CD4-positive, alpha-beta T cell treated with Interleukin-15 for 4 hours (primary cell): ENCODE measurements around the gene AVPI1.
"Not testable (repeated sequence)": the region's sequence is repeated elsewhere in the genome, so short reads cannot be mapped to it uniquely, and the experiment has no call there.

Experiments
- DNase-seq: peaks from one replicate; pipeline ENCODE4 v3.0.0-alpha.2; 2020; ENCODE audit warnings: low spot score

AVPI1 gene

GRCh38 chr10:97640174-97640867 is 46.7 kb downstream of the AVPI1 start, which contains the start of gene PI4K2A:
Gene PI4K2A (plus strand): TSS chr10:97640671. CDS start chr10:97640743, 72 bp downstream.
- peak; percentile 99 for DNase-seq

GRCh38 chr10:97639090-97639489 is 48.0 kb downstream of the AVPI1 start:
- DNase-seq, result not testable (repeated sequence)

GRCh38 chr10:97635577-97635976 is 51.5 kb downstream of the AVPI1 start:
- no peak for DNase-seq

- DNase-seq, result peak; percentile 17
Observed at GRCh38 chr10:97633921-97634320, 53.1 kb downstream of the AVPI1 start.

DNA sequence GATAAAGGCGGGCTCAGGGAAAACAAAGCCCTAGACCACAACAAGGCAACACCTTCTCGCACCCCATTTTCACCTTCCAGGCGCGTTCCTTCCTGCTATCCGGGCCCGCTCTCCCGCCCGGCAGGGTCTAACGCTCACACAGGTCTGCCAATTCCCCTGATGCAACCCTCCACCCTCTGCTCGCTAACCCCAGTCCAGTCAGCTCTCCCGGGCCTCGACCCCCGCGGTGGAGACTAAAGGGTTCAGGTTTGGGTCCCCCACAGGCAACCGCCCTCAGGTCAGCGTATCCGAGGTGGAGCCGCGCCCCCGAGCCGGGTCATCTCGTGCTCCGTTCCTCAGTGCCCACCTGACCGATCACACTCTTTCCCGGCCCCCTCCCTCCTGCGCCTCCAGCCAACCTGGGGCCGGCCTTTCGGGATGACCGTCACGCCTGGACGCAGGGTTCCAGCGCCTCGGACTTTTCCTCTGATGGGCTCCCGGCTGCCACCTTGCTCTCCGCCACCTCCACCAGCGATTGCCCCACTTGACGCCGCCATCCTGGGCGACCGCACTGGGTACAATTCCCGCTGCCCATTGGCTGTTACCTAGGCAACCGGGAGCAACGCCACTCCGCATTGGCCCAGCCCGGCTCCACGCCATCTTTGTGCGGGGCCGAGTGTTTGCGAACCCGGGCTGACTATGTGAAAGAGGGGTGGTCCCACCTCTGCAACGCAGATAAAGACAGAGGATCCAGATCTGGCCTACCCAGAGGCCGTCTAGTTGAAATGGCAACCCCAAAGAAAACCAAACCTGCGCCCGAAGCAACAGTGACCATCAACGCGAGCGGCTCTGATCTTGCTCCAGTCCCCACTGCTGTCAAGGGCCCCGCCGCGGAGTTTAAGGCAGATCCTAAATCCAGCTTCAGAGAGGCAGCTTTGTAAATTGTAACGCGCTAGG is 53.8 kb downstream of the AVPI1 start, which contains the start of gene MORN4:
MORN4 (minus strand) TSS at position 552 of the 936 bp plus-strand sequence. CDS start 13,847 bp downstream, outside the sequence.
- peak; percentile 94 for DNase-seq

GRCh38 chr10:97631098-97631497 is 55.9 kb downstream of the AVPI1 start:
- no peak for DNase-seq

DNA sequence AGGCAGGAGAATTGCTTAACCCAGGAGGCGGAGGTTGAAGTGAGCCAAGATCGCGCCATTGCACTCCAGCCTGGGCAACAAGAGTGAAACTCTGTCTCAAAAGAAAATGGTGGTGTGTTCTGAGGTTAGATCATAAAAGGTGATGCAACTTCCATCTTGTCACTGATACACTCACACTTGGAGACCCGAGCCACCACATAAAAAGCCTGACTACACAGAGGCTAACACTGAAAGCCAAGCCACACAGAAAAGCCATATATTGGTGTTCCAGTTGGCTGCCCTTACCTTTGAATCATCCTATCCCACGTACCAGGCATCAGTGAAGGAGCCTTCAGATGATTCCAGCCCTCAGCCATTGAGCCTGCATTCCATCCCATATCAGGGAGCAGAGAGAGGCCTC is 57.8 kb downstream of the AVPI1 start:
- no peak for DNase-seq

DNA sequence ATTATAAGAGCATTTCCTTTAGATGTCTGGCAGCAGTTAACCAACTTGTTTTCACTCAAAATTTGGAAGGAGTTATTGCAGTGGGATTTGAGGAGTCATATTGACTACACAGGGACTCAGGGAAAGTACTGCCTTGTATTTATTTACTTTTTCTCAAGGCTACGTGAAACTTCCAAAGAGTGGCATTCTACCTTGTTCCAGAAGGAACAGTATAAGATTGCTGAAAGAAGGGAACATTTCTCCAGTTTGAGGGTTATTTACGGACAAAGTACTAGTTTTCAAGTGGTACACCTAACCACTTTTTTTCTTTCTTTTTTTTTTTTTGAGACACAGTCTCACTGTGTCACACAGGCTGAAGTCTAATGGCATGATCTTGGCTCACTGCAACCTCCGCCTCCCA is 58.8 kb downstream of the AVPI1 start:
- no peak for DNase-seq

- no peak for DNase-seq
Observed at GRCh38 chr10:97627731-97628130, 59.3 kb downstream of the AVPI1 start.
